Hepatocyte (in vitro differentiated cells): ENCODE data around the gene GRB10.
"Not testable (repeated sequence)": the region's sequence is repeated elsewhere in the genome, so short reads cannot be mapped to it uniquely, and the experiment has no call there.

Experiments used
- CTCF ChIP-seq: fragments of 200-600 bp; sonication (generic); IDR thresholded peaks from 2 replicates; pipeline ENCODE4 v1.5.1; 2016; ENCODE audit warnings: antibody characterized with exemption, mild to moderate bottlenecking; ENCODE audit not compliant: poor library complexity
- EZH2 ChIP-seq: fragments of 200-600 bp; sonication (generic); IDR thresholded peaks from 2 replicates; pipeline ENCODE4 v1.6.1; 2016; ENCODE audit warnings: antibody characterized with exemption, mild to moderate bottlenecking, borderline replicate concordance
- EZH2phosphoT487 ChIP-seq: fragments of 200-600 bp; sonication (generic); IDR thresholded peaks from one replicate; pipeline ENCODE4 v1.6.1; 2018; ENCODE audit warnings: antibody characterized with exemption, mild to moderate bottlenecking, low read depth, moderate library complexity; ENCODE audit not compliant: unreplicated experiment, severe bottlenecking

GRCh38 chr7:50576388-50576787 lies 206.3 kb downstream of the GRB10 start:
- not testable (repeated sequence) for TF ChIP-seq CTCF, EZH2, EZH2phosphoT487
